WTC11 (cell line): ENCODE measurements around the gene NES. TPM values are rescaled to one million over a fixed set of nuclear protein-coding genes. Genes with fewer than 3 reads are reported as not detected.

ENCODE experiments used
- ATF2 ChIP-seq: sonication (generic); formaldehyde crosslinking; IDR thresholded peaks from 2 replicates; pipeline ENCODE4 v1.8.1; 2022; ENCODE audit warnings: low read depth, missing genetic modification reagents, borderline replicate concordance
- ATF6 ChIP-seq: sonication (generic); formaldehyde crosslinking; IDR thresholded peaks from 2 replicates; pipeline ENCODE4 v1.8.1; 2023; ENCODE audit warnings: mild to moderate bottlenecking, missing genetic modification reagents
- CBFB ChIP-seq: sonication (generic); formaldehyde crosslinking; IDR thresholded peaks from 2 replicates; pipeline ENCODE4 v1.8.1; 2022; ENCODE audit warnings: mild to moderate bottlenecking, low read depth, missing genetic modification reagents
- CDX4 ChIP-seq: fragments of 250-450 bp; sonication (Bioruptor Pico); IDR thresholded peaks from 2 replicates; pipeline ENCODE4 v1.9.0; 2021; ENCODE audit warnings: moderate library complexity, mild to moderate bottlenecking, inconsistent platforms, borderline replicate concordance
- CREB1 ChIP-seq: sonication (generic); formaldehyde crosslinking; IDR thresholded peaks from 2 replicates; pipeline ENCODE4 v1.8.0; 2023; ENCODE audit warnings: mild to moderate bottlenecking, missing genetic modification reagents
- ELF4 ChIP-seq: sonication (generic); formaldehyde crosslinking; IDR thresholded peaks from 2 replicates; pipeline ENCODE4 v1.8.1; 2022; ENCODE audit warnings: low read depth, mild to moderate bottlenecking, moderate library complexity, missing genetic modification reagents
- EMX1 ChIP-seq: fragments of 250-450 bp; sonication (Bioruptor Pico); IDR thresholded peaks from 2 replicates; pipeline ENCODE4 v1.8.0; 2021; ENCODE audit warnings: mild to moderate bottlenecking
- ERG ChIP-seq: fragments of 250-450 bp; sonication (Bioruptor Pico); IDR thresholded peaks from 2 replicates; pipeline ENCODE4 v1.8.0; 2021; ENCODE audit warnings: mild to moderate bottlenecking
- GRHL2 ChIP-seq: fragments of 250-450 bp; sonication (Bioruptor Pico); IDR thresholded peaks from 2 replicates; pipeline ENCODE4 v1.8.0; 2022; ENCODE audit warnings: mild to moderate bottlenecking, moderate library complexity; ENCODE audit not compliant: insufficient replicate concordance, severe bottlenecking
- MLX ChIP-seq: sonication (generic); formaldehyde crosslinking; IDR thresholded peaks from 2 replicates; pipeline ENCODE4 v1.8.1; 2023; ENCODE audit warnings: mild to moderate bottlenecking, missing genetic modification reagents, moderate library complexity
- MYBL2 ChIP-seq: sonication (generic); formaldehyde crosslinking; IDR thresholded peaks from 2 replicates; pipeline ENCODE4 v1.8.1; 2023; ENCODE audit warnings: mild to moderate bottlenecking, moderate library complexity, missing genetic modification reagents
- PREB ChIP-seq: sonication (generic); formaldehyde crosslinking; IDR thresholded peaks from 2 replicates; pipeline ENCODE4 v1.8.1; 2022; ENCODE audit warnings: mild to moderate bottlenecking, missing genetic modification reagents, moderate library complexity, borderline replicate concordance
- TEAD1 ChIP-seq: sonication (generic); formaldehyde crosslinking; IDR thresholded peaks from 2 replicates; pipeline ENCODE4 v1.8.0; 2022; ENCODE audit warnings: mild to moderate bottlenecking, missing genetic modification reagents
- ZNF121 ChIP-seq: sonication (generic); formaldehyde crosslinking; IDR thresholded peaks from 2 replicates; pipeline ENCODE4 v1.8.0; 2023; ENCODE audit warnings: missing genetic modification reagents
- ZNF263 ChIP-seq: sonication (generic); formaldehyde crosslinking; IDR thresholded peaks from 2 replicates; pipeline ENCODE4 v1.8.1; 2022; ENCODE audit warnings: low read depth, mild to moderate bottlenecking, moderate library complexity, missing genetic modification reagents
- ZNF512 ChIP-seq: sonication (generic); formaldehyde crosslinking; IDR thresholded peaks from 2 replicates; pipeline ENCODE4 v1.8.1; 2022; ENCODE audit warnings: missing genetic modification reagents, borderline replicate concordance
- total RNA-seq: library from RNA; stranded (reverse); gene quantifications from 3 replicates; pipeline ENCODE4 v1.2.3, GENCODE V29; 2021

The NES gene
- total RNA-seq, 1 experiment from 2014 or later, result 127 TPM

GRCh38 chr1:156676820-156677615 is at the start of gene NES (continued):
- TF ChIP-seq ZNF121 (CRISPR knock-in tag) (no peak), GRHL2 (CRISPR knock-in tag) (no peak), CREB1 (CRISPR knock-in tag) (no peak; the same call in 1 of the 2 replicates), CDX4 (CRISPR knock-in tag) (no peak), CBFB (CRISPR knock-in tag) (no peak), ATF2 (CRISPR knock-in tag) (no peak; the same call in 1 of the 2 replicates), ZNF263 (CRISPR knock-in tag) (no peak), TEAD1 (CRISPR knock-in tag) (no peak), ELF4 (no peak; the same call in 1 of the 2 replicates), ERG (CRISPR knock-in tag) (no peak), EMX1 (CRISPR knock-in tag) (no peak), ZNF512 (peak; percentile 24; the same call in 1 of the 2 replicates), MLX (CRISPR knock-in tag) (no peak), PREB (CRISPR knock-in tag) (no peak), ATF6 (CRISPR knock-in tag) (no peak), MYBL2 (CRISPR knock-in tag) (peak; percentile 92)
